Sigmoid colon (tissue), 7 donors: ENCODE results near the gene LMOD1. TPM values are rescaled to one million over a fixed set of nuclear protein-coding genes. Genes with fewer than 3 reads are reported as not detected.

ENCODE experiments used
- DNase-seq: peaks from one replicate; pipeline ENCODE4 v3.0.0-alpha.2; 2019
- H3K27ac ChIP-seq, 4 donors: fragments of 200-600 bp; sonication (generic); one replicate each; pipeline ENCODE4 v1.5.1; 2016 to 2019; ENCODE audit warnings: mild to moderate bottlenecking in 1 of 4
- H3K27me3 ChIP-seq, 3 donors: fragments of 200-600 bp; sonication (generic); one replicate each; pipeline ENCODE4 v1.5.1; 2019; ENCODE audit warnings: mild to moderate bottlenecking in 1 of 3
- H3K36me3 ChIP-seq, 4 donors: fragments of 200-600 bp; sonication (generic); one replicate each; pipeline ENCODE4 v1.5.1; 2016 to 2019
- H3K4me1 ChIP-seq, 4 donors: fragments of 200-600 bp; sonication (generic); one replicate each; pipeline ENCODE4 v1.5.1; 2017 to 2019
- H3K4me3 ChIP-seq, 4 donors: fragments of 200-600 bp; sonication (generic); one replicate each; pipeline ENCODE4 v1.5.1; 2017 to 2019; ENCODE audit warnings: mild to moderate bottlenecking in 2 of 4, moderate library complexity in 1 of 4
- H3K9me3 ChIP-seq, 4 donors: fragments of 200-600 bp in 3 of 4; sonication (generic) in 3 of 4; one replicate each; pipeline versions ENCODE4 v1.5.1 to v1.6.1; 2013 to 2019
- EP300 ChIP-seq, 4 donors: sonication (generic); formaldehyde crosslinking; IDR thresholded peaks; one replicate each; pipeline ENCODE4 v1.6.1; 2017; ENCODE audit warnings: antibody characterized with exemption in 4 of 4
- POLR2A ChIP-seq, 2 donors: fragments of 450-650 bp; IDR thresholded peaks; one replicate each; pipeline ENCODE4 v1.6.1; 2016; ENCODE audit warnings: antibody characterized with exemption in 2 of 2, mild to moderate bottlenecking in 2 of 2, moderate library complexity in 2 of 2
- POLR2AphosphoS5 ChIP-seq, 4 donors: sonication (generic); formaldehyde crosslinking; IDR thresholded peaks; one replicate each; pipeline ENCODE4 v1.6.1; 2017; ENCODE audit warnings: antibody characterized with exemption in 4 of 4
- WGBS, 2 donors: extraction: QIAGEN DNeasy Blood & Tissue Kit; methylation state at CpG; one replicate each; pipeline ENCODE4 v1.1.7; 2013; 5-methylcytosine and 5-hydroxymethylcytosine counted together
- intact Hi-C: fragments of 100-400 bp; cut with DNase I; formaldehyde crosslinking; loops from one replicate; pipeline ENCODE4 v1.15.1; 2023
- polyA plus RNA-seq, 3 donors: library from polyadenylated mRNA; stranded (reverse); fragments of 200-250 nt; gene quantifications; one replicate each; pipeline ENCODE4 v1.2.3, GENCODE V29; 2013
- total RNA-seq, 4 donors: library from RNA; depleted of rRNA; stranded (reverse); fragments of >200 nt; gene quantifications; one replicate each; pipeline ENCODE4 v1.1.0, GENCODE V29; 2016
- TF ChIP-seq, protein P1 (sequence below), 4 experiments: fragments of 450-650 bp in 3 of 4; fragments of 200-600 bp in 1 of 4; IDR thresholded peaks; one replicate each; pipeline ENCODE4 v1.5.1; 2016 to 2019; ENCODE audit warnings: antibody characterized with exemption in 4 of 4, mild to moderate bottlenecking in 3 of 4, moderate library complexity in 2 of 4
- donor health status: healthy with polysubstance abuse.
- donor health status: Bipolar disorder and iron deficiency.
- donor health status: healthy.

LMOD1 gene
- total and polyA plus RNA-seq, 7 donors: 4.9 to 1,011 (median 633) TPM

DNA sequence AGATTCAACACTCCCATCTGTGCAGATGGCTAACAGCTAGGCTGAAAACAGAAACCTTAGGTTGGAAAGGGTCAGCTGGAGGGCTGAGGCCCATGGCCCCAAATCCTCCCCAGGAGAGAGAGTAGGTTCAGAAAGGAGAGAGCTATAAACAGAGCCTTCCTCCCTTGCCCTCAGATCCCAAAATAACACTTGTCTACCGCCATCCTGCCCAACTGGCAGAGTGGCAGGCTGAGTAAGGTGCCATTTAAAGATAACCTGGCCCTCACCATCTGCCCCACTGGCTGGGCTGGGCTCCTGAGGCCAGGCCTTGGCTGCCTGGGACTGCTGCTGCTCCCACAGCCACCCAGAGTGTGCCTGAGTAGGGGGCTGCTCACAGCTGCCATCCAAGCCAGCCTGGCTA is 61.9 kb downstream of the LMOD1 start:
- Histone ChIP-seq H3K27me3 (no peaks in the 10 kb centered on the region), H3K9me3 (no peaks in the 10 kb centered on the region), H3K4me1 (peaks cover 0 to 54% (median 42%) of the 10 kb centered on the region in 4 donors), H3K36me3 (no peaks in the 10 kb centered on the region), H3K4me3 (no peak overlapping the region), H3K27ac (peak overlapping the region in 2 of 4 donors; percentile 33 to 41)
- no peak for DNase-seq
- no peak for TF ChIP-seq POLR2A (IDR thresholded peaks at IDR 0.05)
- TF ChIP-seq, protein P1, sequence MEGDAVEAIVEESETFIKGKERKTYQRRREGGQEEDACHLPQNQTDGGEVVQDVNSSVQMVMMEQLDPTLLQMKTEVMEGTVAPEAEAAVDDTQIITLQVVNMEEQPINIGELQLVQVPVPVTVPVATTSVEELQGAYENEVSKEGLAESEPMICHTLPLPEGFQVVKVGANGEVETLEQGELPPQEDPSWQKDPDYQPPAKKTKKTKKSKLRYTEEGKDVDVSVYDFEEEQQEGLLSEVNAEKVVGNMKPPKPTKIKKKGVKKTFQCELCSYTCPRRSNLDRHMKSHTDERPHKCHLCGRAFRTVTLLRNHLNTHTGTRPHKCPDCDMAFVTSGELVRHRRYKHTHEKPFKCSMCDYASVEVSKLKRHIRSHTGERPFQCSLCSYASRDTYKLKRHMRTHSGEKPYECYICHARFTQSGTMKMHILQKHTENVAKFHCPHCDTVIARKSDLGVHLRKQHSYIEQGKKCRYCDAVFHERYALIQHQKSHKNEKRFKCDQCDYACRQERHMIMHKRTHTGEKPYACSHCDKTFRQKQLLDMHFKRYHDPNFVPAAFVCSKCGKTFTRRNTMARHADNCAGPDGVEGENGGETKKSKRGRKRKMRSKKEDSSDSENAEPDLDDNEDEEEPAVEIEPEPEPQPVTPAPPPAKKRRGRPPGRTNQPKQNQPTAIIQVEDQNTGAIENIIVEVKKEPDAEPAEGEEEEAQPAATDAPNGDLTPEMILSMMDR (IDR thresholded peaks at IDR 0.05): no peak
- intact Hi-C loops: no loop called here
- 36 to 40% methylated on average over 1 of the region's 1 CpG for WGBS, 2 donors

DNA sequence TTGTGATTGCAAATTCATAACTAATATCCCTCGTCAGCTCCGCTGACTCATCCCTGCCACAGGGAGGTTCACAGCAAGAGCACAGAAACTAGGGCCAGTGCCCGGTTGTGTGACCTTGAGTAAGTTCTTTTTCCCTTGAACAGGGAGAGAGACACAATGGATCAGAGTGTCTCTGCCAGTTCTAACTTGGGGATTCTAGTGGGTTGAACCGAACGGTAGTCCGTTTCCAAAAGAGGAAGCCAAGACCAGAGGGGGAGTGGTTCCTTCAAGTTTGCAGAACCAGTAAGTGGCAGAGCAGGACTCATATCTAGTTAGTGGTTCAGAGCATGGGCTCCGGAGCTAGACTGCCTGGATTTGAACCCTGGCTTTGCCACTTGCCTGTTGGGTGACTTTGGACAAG is 62.6 kb downstream of the LMOD1 start:
- TF ChIP-seq EP300 (IDR thresholded peaks at IDR 0.05) (no peak), POLR2A (IDR thresholded peaks at IDR 0.05) (no peak), POLR2AphosphoS5 (IDR thresholded peaks at IDR 0.05) (peak in 1 of 4 donors; percentile 11)

DNA sequence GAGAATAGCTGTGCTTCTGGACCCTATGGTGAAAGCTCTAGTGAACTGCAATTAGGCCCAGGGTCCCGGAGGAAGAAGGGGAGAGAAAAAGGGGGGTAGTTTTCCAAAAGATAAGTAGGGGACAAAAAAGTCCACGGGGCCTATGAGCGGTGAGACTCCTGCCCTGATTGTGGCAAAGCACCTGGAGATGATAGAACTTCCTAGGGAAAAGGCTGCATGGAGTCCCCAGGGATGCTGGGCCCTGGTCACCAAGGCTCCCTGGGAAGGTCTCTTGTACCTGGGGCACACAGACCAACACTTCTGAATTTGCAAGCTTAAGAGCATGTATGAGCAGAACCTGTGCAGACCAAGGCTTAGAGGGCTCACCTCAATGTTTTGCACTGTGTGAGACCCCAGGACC is 63.1 kb downstream of the LMOD1 start:
- peak in 1 of 4 donors; percentile 1 for TF ChIP-seq POLR2AphosphoS5 (IDR thresholded peaks at IDR 0.05)
- TF ChIP-seq, protein P1 (IDR thresholded peaks at IDR 0.05): no peak
- no peaks in the 10 kb centered on the region for H3K36me3 ChIP-seq
- 67 to 82% methylated on average over 3 of the region's 3 CpGs for WGBS, 2 donors
- H3K9me3 ChIP-seq: no peaks in the 10 kb centered on the region
- no peak overlapping the region for H3K4me3 ChIP-seq
- peak overlapping the region in 1 of 4 donors; percentile 41 for H3K27ac ChIP-seq
- DNase-seq: no peak
- H3K4me1 ChIP-seq: peaks cover 0 to 47% (median 38%) of the 10 kb centered on the region in 4 donors
- H3K27me3 ChIP-seq: no peaks in the 10 kb centered on the region
- intact Hi-C loops: no loop called here

More for the DNA sequence above, 62.6 kb downstream of the LMOD1 start:
- WGBS, 2 donors: 24 to 35% methylated on average over 7 of the region's 7 CpGs
- H3K27ac ChIP-seq: peak overlapping the region in 1 of 4 donors; percentile 41
- H3K4me1 ChIP-seq: peaks cover 0 to 48% (median 36%) of the 10 kb centered on the region in 4 donors
- H3K27me3 ChIP-seq: no peaks in the 10 kb centered on the region
- DNase-seq: no peak
- no peaks in the 10 kb centered on the region for H3K36me3 ChIP-seq
- H3K9me3 ChIP-seq: no peaks in the 10 kb centered on the region
- intact Hi-C loops: no loop called here
- no peak overlapping the region for H3K4me3 ChIP-seq

DNA sequence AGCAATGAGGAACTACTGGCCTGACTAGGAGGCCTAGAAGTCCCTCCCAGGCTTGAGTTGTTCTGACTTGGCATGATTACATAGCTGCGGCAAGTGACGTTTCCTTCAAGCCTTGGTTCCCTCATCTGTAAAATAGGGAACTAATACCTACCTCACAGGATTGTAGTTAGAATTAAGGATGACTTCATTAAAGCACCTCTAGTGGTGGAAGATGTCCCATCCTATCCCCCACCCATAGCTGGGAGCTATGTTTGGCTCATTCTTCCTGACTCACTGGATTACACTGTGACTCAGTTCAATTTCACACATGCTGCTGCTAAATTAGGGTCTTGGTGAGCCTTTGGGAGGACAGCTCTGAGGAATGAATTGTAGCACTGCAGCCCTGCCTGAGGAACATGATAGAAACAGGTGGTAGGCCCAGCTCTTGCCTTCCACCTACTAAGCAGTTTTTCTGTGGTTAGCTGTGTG is 63.6 kb downstream of the LMOD1 start:
- Histone ChIP-seq H3K4me3 (no peak overlapping the region), H3K27ac (peak overlapping the region in 1 of 4 donors; percentile 41)

DNA sequence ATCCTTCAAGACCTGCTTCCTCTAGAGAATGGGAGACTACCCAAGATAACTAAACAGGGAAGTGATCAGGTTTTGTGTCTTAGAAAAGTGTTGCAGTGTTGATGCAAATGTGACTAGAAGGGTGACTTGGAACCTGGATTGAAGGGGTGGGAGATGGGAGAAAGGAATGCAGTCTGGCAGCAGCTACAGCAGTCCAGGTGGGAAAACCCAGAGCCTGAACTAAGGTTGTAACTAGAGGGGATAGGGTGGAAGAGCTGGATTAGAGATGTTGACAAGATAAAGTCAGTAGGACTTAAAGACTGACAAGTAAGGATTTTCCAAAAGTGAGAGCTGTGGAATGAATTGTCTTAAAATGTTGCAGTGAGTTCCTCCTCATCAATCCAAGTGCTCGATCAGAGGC is 64.7 kb downstream of the LMOD1 start:
- no peak for DNase-seq
- TF ChIP-seq, protein P1 (IDR thresholded peaks at IDR 0.05): no peak
- TF ChIP-seq EP300 (IDR thresholded peaks at IDR 0.05) (no peak), POLR2A (IDR thresholded peaks at IDR 0.05) (no peak), POLR2AphosphoS5 (IDR thresholded peaks at IDR 0.05) (no peak)
- intact Hi-C loops: no loop called here
- Histone ChIP-seq H3K27ac (no peak overlapping the region), H3K4me3 (no peak overlapping the region), H3K9me3 (no peaks in the 10 kb centered on the region), H3K27me3 (no peaks in the 10 kb centered on the region), H3K4me1 (peaks cover 0 to 41% (median 34%) of the 10 kb centered on the region in 4 donors), H3K36me3 (no peaks in the 10 kb centered on the region)
- 83 to 86% methylated on average over 1 of the region's 1 CpG for WGBS, 2 donors

More for the DNA sequence above, 63.6 kb downstream of the LMOD1 start:
- Histone ChIP-seq H3K9me3 (no peaks in the 10 kb centered on the region), H3K36me3 (no peaks in the 10 kb centered on the region), H3K4me1 (peaks cover 0 to 45% (median 37%) of the 10 kb centered on the region in 4 donors), H3K27me3 (no peaks in the 10 kb centered on the region)
- no peak for DNase-seq
- intact Hi-C loops: no loop called here
- TF ChIP-seq POLR2AphosphoS5 (IDR thresholded peaks at IDR 0.05) (peak in 1 of 4 donors; percentile 29), POLR2A (IDR thresholded peaks at IDR 0.05) (no peak), EP300 (IDR thresholded peaks at IDR 0.05) (no peak)
- TF ChIP-seq, protein P1 (IDR thresholded peaks at IDR 0.05): no peak
- 47% methylated on average over 2 of the region's 2 CpGs for WGBS, 2 donors
